Measurements from ENCODE around the gene MFNG.

Gene MFNG

DNA sequence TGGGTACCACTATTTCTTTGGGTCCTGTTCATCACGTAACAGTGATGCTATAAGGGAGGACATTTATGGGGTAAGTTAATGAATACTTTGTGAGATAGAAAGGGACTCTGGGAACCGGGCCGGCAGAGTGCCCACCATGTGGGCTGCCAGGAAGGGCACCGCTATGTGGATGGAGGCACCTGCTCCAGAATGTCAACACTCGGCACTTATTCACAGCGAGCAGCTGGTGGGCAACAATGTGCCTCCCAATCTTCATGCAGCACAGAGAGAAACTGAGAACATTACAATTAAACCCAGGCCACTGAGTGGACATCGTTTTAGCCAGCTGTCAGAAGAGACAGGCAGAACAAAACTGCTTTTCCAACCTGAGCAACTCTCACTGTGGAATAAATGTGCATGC is 43.1 kb downstream of the MFNG start:
- Histone ChIP-seq H3K79me2 (ENCODE audit: control insufficient read depth, low read length) (no peaks in the 10 kb centered on the region), H3K4me2 (ENCODE audit: low read length) (no peak overlapping the region), H3K27me3 (ENCODE audit: control insufficient read depth, low read length) (peaks cover 18% of the 10 kb centered on the region), H3F3A (ENCODE audit: control insufficient read depth, insufficient read depth) (no peaks in the 10 kb centered on the region), H3K9me3 (ENCODE audit: control insufficient read depth, insufficient read depth, low read length) (peaks cover 4% of the 10 kb centered on the region; the same call in 1 of the 2 replicates), H3K36me3 (ENCODE audit: control insufficient read depth, low read length) (no peaks in the 10 kb centered on the region), H3K27ac (ENCODE audit: low read depth, low read length) (no peak overlapping the region), H3K9me2 (replicated peaks; ENCODE audit: control insufficient read depth, low read length) (no peaks in the 10 kb centered on the region), H3K4me1 (ENCODE audit: control insufficient read depth, low read length) (0 out of 2 replicates have a peak, but pooled peaks cover 3% of the 10 kb centered on the region), H3K4me3 (ENCODE audit: low read length) (no peak overlapping the region), H4K20me1 (ENCODE audit: control insufficient read depth, insufficient read depth, low read depth, low read length) (no peaks in the 10 kb centered on the region)
- TF ChIP-seq, protein P1, sequence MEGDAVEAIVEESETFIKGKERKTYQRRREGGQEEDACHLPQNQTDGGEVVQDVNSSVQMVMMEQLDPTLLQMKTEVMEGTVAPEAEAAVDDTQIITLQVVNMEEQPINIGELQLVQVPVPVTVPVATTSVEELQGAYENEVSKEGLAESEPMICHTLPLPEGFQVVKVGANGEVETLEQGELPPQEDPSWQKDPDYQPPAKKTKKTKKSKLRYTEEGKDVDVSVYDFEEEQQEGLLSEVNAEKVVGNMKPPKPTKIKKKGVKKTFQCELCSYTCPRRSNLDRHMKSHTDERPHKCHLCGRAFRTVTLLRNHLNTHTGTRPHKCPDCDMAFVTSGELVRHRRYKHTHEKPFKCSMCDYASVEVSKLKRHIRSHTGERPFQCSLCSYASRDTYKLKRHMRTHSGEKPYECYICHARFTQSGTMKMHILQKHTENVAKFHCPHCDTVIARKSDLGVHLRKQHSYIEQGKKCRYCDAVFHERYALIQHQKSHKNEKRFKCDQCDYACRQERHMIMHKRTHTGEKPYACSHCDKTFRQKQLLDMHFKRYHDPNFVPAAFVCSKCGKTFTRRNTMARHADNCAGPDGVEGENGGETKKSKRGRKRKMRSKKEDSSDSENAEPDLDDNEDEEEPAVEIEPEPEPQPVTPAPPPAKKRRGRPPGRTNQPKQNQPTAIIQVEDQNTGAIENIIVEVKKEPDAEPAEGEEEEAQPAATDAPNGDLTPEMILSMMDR (IDR thresholded peaks at IDR 0.05; ENCODE audit: low read depth, low read length, poor library complexity, severe bottlenecking) = no peak
- TF ChIP-seq EZH2phosphoT487 (IDR thresholded peaks at IDR 0.05; ENCODE audit: borderline replicate concordance, low read length) = no peak

DNA sequence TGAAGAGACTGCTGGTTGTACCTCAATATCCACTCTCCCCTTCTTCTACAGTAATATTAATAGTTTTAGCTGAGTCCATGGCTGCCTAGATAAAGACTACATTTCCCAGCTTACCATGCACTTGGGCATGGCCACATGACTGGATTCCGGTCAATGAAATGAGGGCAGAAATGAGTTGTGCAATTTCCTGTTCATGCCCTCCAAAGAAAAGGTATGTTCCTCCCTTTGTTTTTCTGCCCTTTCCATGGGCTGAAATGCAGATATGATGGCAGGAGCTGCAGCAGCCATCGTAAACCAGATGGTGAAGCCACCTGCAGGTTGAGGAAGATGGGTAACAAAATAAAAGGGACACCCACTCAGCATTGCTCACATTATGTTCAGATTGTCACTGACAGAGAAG is 43.6 kb downstream of the MFNG start:
- Histone ChIP-seq H3K27ac (ENCODE audit: low read depth, low read length) (no peak overlapping the region), H3K79me2 (ENCODE audit: control insufficient read depth, low read length) (no peaks in the 10 kb centered on the region), H3K27me3 (ENCODE audit: control insufficient read depth, low read length) (peaks cover 14% of the 10 kb centered on the region), H3K4me1 (ENCODE audit: control insufficient read depth, low read length) (0 out of 2 replicates have a peak, but pooled peaks cover 3% of the 10 kb centered on the region), H3K4me2 (ENCODE audit: low read length) (no peak overlapping the region), H3K36me3 (ENCODE audit: control insufficient read depth, low read length) (no peaks in the 10 kb centered on the region), H4K20me1 (ENCODE audit: control insufficient read depth, insufficient read depth, low read depth, low read length) (no peaks in the 10 kb centered on the region), H3K9me3 (ENCODE audit: control insufficient read depth, insufficient read depth, low read length) (peaks cover 4% of the 10 kb centered on the region; the same call in 1 of the 2 replicates), H3F3A (ENCODE audit: control insufficient read depth, insufficient read depth) (no peaks in the 10 kb centered on the region), H3K9me2 (replicated peaks; ENCODE audit: control insufficient read depth, low read length) (no peaks in the 10 kb centered on the region), H3K4me3 (ENCODE audit: low read length) (no peak overlapping the region)
- TF ChIP-seq, protein P1 (IDR thresholded peaks at IDR 0.05; ENCODE audit: low read depth, low read length, poor library complexity, severe bottlenecking) = no peak
- TF ChIP-seq EZH2phosphoT487 (IDR thresholded peaks at IDR 0.05; ENCODE audit: borderline replicate concordance, low read length) = no peak

DNA sequence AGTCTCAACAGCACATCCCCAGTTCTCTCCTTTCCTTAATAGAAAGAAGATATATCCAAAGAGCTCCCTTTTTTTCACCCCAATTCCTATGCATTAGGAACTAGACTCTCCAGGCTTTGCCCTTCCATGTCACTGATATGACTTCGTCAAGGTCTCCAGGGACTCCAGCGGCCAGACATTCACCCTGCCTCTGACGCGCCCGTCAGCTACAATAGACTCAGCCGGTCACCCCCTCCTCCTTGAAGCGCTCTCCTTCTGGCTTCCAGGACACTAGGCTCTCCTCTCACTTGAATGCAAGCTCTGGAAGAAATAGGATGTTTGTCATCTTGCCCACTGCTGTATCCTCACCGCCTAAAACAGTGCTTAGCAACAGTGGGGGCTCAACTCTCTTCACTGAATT is 44.0 kb downstream of the MFNG start:
- Histone ChIP-seq H3K4me3 (ENCODE audit: low read length) (no peak overlapping the region), H3K79me2 (ENCODE audit: control insufficient read depth, low read length) (no peaks in the 10 kb centered on the region), H3K4me1 (ENCODE audit: control insufficient read depth, low read length) (0 out of 2 replicates have a peak, but pooled peaks cover 3% of the 10 kb centered on the region), H3K36me3 (ENCODE audit: control insufficient read depth, low read length) (no peaks in the 10 kb centered on the region), H3K9me3 (ENCODE audit: control insufficient read depth, insufficient read depth, low read length) (peaks cover 4% of the 10 kb centered on the region; the same call in 1 of the 2 replicates), H3K9me2 (replicated peaks; ENCODE audit: control insufficient read depth, low read length) (no peaks in the 10 kb centered on the region), H3K27me3 (ENCODE audit: control insufficient read depth, low read length) (peaks cover 11% of the 10 kb centered on the region), H3K27ac (ENCODE audit: low read depth, low read length) (no peak overlapping the region), H3K4me2 (ENCODE audit: low read length) (no peak overlapping the region), H3F3A (ENCODE audit: control insufficient read depth, insufficient read depth) (no peaks in the 10 kb centered on the region), H4K20me1 (ENCODE audit: control insufficient read depth, insufficient read depth, low read depth, low read length) (no peaks in the 10 kb centered on the region)
- TF ChIP-seq EZH2phosphoT487 (IDR thresholded peaks at IDR 0.05; ENCODE audit: borderline replicate concordance, low read length) = no peak
- TF ChIP-seq, protein P1 (IDR thresholded peaks at IDR 0.05; ENCODE audit: low read depth, low read length, poor library complexity, severe bottlenecking) = no peak

All from DOHH2 (cell line).